Upper lobe of left lung (tissue), 4 donors: ENCODE results near the gene SIRPA.

ENCODE experiments used
- CTCF ChIP-seq, 6 experiments: fragments of 450-650 bp in 4 of 6; fragments of 200-600 bp in 2 of 6; sonication (generic) in 2 of 6; IDR thresholded peaks; one replicate each; pipeline ENCODE4 v1.5.1; 2016 to 2019; ENCODE audit warnings: antibody characterized with exemption in 6 of 6
- EP300 ChIP-seq, 4 donors: sonication (generic); formaldehyde crosslinking; IDR thresholded peaks; one replicate each; pipeline ENCODE4 v1.5.1; 2017; ENCODE audit warnings: antibody characterized with exemption in 4 of 4, control low read depth in 2 of 4

GRCh38 chr20:1934156-1934555 is 38.9 kb downstream of the SIRPA start:
- TF ChIP-seq EP300 (IDR thresholded peaks at IDR 0.05) (no peak), CTCF (IDR thresholded peaks at IDR 0.05) (no peak)
